HG03442 (cell line): Measurements from ENCODE around the gene COL4A2.

ENCODE experiments used
- ATAC-seq: cut with Tn5 transposase; IDR thresholded peaks from one replicate; pipeline ENCODE4 v1.9.1; 2021; ENCODE audit warnings: mild to moderate bottlenecking, moderate library complexity; ENCODE audit not compliant: unreplicated experiment

Gene COL4A2

GRCh38 chr13:110338441-110339101 is 31.5 kb downstream of the COL4A2 start:
- no peak for ATAC-seq

GRCh38 chr13:110339263-110339662 is 32.2 kb downstream of the COL4A2 start:
- ATAC-seq = no peak

- no peak for ATAC-seq
Observed at GRCh38 chr13:110339975-110340550, 33.0 kb downstream of the COL4A2 start.

GRCh38 chr13:110340812-110341444 is 33.8 kb downstream of the COL4A2 start:
- ATAC-seq = peak; percentile 35

- peak; percentile 60 for ATAC-seq
Observed at GRCh38 chr13:110341445-110342244, 34.6 kb downstream of the COL4A2 start.

- no peak for ATAC-seq
Observed at GRCh38 chr13:110342474-110342873, 35.4 kb downstream of the COL4A2 start.

GRCh38 chr13:110343241-110343865 is 36.3 kb downstream of the COL4A2 start:
- no peak for ATAC-seq

- ATAC-seq = no peak
Observed at GRCh38 chr13:110344320-110344719, 37.2 kb downstream of the COL4A2 start.

GRCh38 chr13:110345266-110345665 is 38.2 kb downstream of the COL4A2 start:
- no peak for ATAC-seq

- no peak for ATAC-seq
Observed at GRCh38 chr13:110345701-110346100, 38.6 kb downstream of the COL4A2 start.

- ATAC-seq = no peak
Observed at GRCh38 chr13:110346661-110347067, 39.6 kb downstream of the COL4A2 start.

GRCh38 chr13:110347088-110347487 is 40.0 kb downstream of the COL4A2 start:
- no peak for ATAC-seq

- no peak for ATAC-seq
Observed at GRCh38 chr13:110347535-110348308, 40.6 kb downstream of the COL4A2 start.

- no peak for ATAC-seq
Observed at GRCh38 chr13:110348309-110349105, 41.4 kb downstream of the COL4A2 start.

GRCh38 chr13:110349239-110349638 is 42.2 kb downstream of the COL4A2 start:
- no peak for ATAC-seq

GRCh38 chr13:110350049-110350448 is 43.0 kb downstream of the COL4A2 start:
- ATAC-seq = no peak

GRCh38 chr13:110350509-110350908 is 43.4 kb downstream of the COL4A2 start:
- no peak for ATAC-seq

GRCh38 chr13:110351636-110352420 is 44.7 kb downstream of the COL4A2 start:
- no peak for ATAC-seq

GRCh38 chr13:110352735-110353134 is 45.7 kb downstream of the COL4A2 start:
- ATAC-seq = no peak
